ENCODE data around the gene RBSN.

DNA sequence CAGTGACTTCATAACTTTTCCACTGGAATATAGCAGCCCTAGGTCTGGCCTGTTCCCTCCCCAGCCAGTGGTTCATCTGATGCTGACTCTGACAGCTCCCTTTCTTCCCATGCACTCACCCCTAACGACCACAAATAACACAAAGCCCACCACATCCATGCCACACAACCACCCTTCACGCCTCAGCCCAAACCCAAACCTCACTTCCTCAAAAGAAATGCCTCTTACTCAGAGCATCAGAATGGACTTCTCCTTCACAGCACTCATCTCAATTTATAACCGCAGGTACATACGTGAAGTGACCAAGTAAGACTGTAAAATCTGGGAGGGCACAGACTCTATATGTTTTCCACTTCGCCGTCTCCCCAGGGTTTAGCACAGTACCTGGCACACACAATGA lies 1.1 kb downstream of the RBSN start:
- TF ChIP-seq, protein P1, sequence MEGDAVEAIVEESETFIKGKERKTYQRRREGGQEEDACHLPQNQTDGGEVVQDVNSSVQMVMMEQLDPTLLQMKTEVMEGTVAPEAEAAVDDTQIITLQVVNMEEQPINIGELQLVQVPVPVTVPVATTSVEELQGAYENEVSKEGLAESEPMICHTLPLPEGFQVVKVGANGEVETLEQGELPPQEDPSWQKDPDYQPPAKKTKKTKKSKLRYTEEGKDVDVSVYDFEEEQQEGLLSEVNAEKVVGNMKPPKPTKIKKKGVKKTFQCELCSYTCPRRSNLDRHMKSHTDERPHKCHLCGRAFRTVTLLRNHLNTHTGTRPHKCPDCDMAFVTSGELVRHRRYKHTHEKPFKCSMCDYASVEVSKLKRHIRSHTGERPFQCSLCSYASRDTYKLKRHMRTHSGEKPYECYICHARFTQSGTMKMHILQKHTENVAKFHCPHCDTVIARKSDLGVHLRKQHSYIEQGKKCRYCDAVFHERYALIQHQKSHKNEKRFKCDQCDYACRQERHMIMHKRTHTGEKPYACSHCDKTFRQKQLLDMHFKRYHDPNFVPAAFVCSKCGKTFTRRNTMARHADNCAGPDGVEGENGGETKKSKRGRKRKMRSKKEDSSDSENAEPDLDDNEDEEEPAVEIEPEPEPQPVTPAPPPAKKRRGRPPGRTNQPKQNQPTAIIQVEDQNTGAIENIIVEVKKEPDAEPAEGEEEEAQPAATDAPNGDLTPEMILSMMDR (IDR thresholded peaks at IDR 0.05), result no peak
- no peak for TF ChIP-seq POLR2AphosphoS5 (IDR thresholded peaks at IDR 0.05)

Data from prostate gland (tissue), 2 donors.